Measurements from ENCODE around the gene DTX1. TPM values are rescaled to one million over a fixed set of nuclear protein-coding genes. Genes with fewer than 3 reads are reported as not detected.

DTX1 gene
- total and polyA plus RNA-seq, 2 donors (not counting 1 experiment from before 2014, with no cell fraction given), result 47.0 to 49.5 TPM

GRCh38 chr12:113135178-113136127 is 78.9 kb downstream of the DTX1 start, which contains the start of gene RASAL1:
Gene RASAL1, minus strand, starts transcription at chr12:113135761. Its CDS starts 299 bp downstream, at chr12:113135462.
- intact Hi-C loops (cut with micrococcal nuclease), result loop anchor here (1.0 kb wide), 1 partner anchor 18 kb away; no protein-coding TSS in a partner anchor
- Histone ChIP-seq H3K9me3 (ENCODE audit: control extremely low read depth in 1 of 3, control insufficient read depth in 2 of 3, insufficient read depth in 1 of 3, low read length in 2 of 3) (no peaks in the 10 kb centered on the region), H3K79me2 (ENCODE audit: control insufficient read depth, insufficient read depth, low read length) (no peaks in the 10 kb centered on the region), H3K4me1 (ENCODE audit: control insufficient read depth in 2 of 2, insufficient read depth in 2 of 2, low read length in 2 of 2) (peaks cover 16 to 25% of the 10 kb centered on the region in 2 donors), H3K4me2 (replicated peaks; ENCODE audit: low read depth, low read length, poor library complexity, severe bottlenecking) (peak within 1 kb of the TSS; percentile 85), H3K4me3 (ENCODE audit: control extremely low read depth in 1 of 5, extremely low read depth in 1 of 5, insufficient read depth in 1 of 5, low read depth in 2 of 5, low read length in 4 of 5) (peak within 1 kb of the TSS in 4 of 5 experiments; percentile 24 to 46 (median 32)), H3K27ac (ENCODE audit: low read length in 2 of 2) (no peak within 1 kb of the TSS), H4K20me1 (ENCODE audit: control insufficient read depth, insufficient read depth, low read length, poor library complexity, severe bottlenecking) (no peaks in the 10 kb centered on the region), H3K36me3 (replicated peaks in 1 of 2; ENCODE audit: control extremely low read depth in 1 of 2, control insufficient read depth in 1 of 2, extremely low read depth in 1 of 2, insufficient read depth in 2 of 2, low read length in 1 of 2) (no peaks in the 10 kb centered on the region), H2AFZ (ENCODE audit: insufficient read depth, low read depth, low read length, poor library complexity, severe bottlenecking) (peak within 1 kb of the TSS; percentile 60), H3K27me3 (replicated peaks in 1 of 4; ENCODE audit: control extremely low read depth in 1 of 4, control insufficient read depth in 3 of 4, insufficient read depth in 4 of 4, low read length in 3 of 4) (peaks cover 0 to 21% (median 6%) of the 10 kb centered on the region in 4 experiments), H3K9ac (ENCODE audit: low read length) (peak within 1 kb of the TSS; percentile 43)
- H3K4me1 Mint-ChIP-seq, result peaks cover 26% of the 10 kb centered on the region
- H3K27me3 Mint-ChIP-seq, result peaks cover 6% of the 10 kb centered on the region
- WGBS (ENCODE audit: insufficient coverage), result 5% methylated on average over 55 of the region's 68 CpGs
- H3K27ac Mint-ChIP-seq, result peak within 1 kb of the TSS; percentile 85
- ChIA-PET CTCF (interaction anchor here (0.8 to 1.4 kb wide), 4 partner anchors 17 to 40 kb away, joined by 3 to 6 read pairs (median 4); no protein-coding TSS in a partner anchor), POLR2A (interaction anchor here (0.7 kb wide), 1 partner anchor 48 kb away, joined by 3 read pairs; no protein-coding TSS in a partner anchor)
- DNase-seq (peak; percentile 74), ATAC-seq (ENCODE audit: low read depth) (peak; percentile 80)
- peak; percentile 70 for TF ChIP-seq CTCF (IDR thresholded peaks at IDR 0.05)
- TF ChIP-seq EZH2 (IDR thresholded peaks at IDR 0.05; ENCODE audit: borderline replicate concordance, insufficient read depth, low read depth, low read length, poor library complexity, severe bottlenecking), result no peak
- peak within 1 kb of the TSS; percentile 84 for H3K4me3 Mint-ChIP-seq
- no peaks in the 10 kb centered on the region for H3K9me3 Mint-ChIP-seq (ENCODE audit: insufficient read depth)
